ENCODE results near the gene OR1J1.

The OR1J1 gene, protein sequence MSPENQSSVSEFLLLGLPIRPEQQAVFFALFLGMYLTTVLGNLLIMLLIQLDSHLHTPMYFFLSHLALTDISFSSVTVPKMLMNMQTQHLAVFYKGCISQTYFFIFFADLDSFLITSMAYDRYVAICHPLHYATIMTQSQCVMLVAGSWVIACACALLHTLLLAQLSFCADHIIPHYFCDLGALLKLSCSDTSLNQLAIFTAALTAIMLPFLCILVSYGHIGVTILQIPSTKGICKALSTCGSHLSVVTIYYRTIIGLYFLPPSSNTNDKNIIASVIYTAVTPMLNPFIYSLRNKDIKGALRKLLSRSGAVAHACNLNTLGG

DNA sequence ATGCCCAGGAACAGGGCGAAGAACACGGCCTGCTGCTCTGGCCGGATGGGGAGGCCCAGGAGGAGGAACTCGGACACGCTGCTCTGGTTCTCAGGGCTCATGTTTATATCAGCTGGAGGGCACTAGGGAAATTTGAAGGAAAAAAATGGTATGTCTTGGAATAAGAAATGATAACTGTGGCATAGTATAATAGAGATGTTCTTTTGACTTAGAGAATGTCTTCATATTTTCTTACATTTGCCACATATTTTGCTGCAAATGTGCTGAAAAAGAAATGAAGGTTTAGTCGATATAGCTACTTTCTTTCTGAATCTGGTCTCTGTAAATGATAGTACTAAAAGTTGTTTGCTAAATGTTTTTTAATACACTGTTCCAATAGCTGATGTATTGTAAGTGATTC, at the start of gene OR1J1:
TSS of gene OR1J1 (minus strand) at position 101 of the 400 bp plus-strand sequence. CDS start at position 101, 0 bp downstream.
- no peak for DNase-seq

DNA sequence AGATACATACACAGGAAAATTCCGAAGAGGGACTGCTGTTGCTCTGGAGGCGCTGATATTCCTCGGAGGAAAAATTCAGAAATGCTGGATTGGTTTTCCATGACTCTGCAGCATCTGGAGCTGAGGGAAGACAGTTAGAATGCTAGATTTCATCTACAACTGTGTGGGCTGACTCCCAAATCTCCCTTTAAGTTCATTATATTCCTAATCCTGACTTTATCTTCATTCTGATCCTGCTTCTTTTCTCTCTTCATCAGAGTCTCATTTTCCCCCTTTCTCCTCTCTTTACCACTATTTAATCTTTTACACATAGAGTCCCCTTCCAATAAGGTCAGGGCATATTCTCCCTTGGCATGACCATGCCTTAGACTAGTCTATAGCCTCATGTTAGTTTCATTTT, 49.5 kb upstream of the OR1J1 start, which contains the start of gene OR1N1:
TSS of gene OR1N1 (minus strand) at position 101 of the 400 bp plus-strand sequence. CDS start at position 101, 0 bp downstream.
- no peak for DNase-seq

DNA sequence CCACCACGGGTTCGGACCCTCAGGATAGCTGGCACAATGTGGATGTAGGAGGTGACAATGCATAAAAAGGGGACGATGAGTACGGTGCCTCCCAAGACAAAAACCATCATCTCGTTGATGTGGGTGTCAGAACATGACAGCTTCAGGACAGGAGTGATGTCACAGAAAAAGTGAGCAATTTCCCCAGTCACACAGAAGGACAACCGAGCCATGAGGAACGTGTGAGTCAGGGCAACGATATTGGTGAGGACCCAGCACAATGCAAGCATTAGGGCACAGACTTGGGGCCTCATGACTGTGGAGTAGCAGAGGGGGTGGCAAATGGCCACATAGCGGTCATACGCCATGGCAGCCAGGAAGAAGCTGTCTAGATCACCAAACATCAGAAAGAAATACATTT, 48.9 kb upstream of the OR1J1 start:
- DNase-seq: no peak

DNA sequence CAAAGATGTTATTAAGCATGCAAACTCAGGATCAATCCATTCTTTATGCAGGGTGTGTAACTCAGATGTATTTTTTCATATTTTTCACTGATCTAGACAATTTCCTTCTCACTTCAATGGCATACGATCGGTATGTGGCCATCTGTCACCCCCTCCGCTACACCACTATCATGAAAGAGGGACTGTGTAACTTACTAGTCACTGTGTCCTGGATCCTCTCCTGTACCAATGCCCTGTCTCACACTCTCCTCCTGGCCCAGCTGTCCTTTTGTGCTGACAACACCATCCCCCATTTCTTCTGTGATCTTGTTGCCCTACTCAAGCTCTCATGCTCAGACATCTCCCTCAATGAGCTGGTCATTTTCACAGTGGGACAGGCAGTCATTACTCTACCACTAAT, 41.6 kb upstream of the OR1J1 start:
- no peak for DNase-seq

DNA sequence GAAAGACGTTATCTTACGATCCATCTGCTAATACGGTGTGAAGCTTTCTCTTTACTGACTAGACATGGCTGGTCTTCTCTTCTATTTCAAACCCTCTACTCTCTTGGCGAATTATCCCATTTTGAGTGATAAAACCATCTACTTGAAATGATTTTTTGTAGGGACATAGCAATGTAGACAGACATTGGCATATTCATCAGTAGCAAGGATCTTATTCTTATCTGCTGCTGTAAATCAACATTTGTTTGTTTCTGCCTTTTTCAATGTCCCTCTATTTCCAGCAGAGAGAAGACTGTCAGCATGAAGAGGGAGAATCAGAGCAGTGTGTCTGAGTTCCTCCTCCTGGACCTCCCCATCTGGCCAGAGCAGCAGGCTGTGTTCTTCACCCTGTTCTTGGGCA, 41.1 kb upstream of the OR1J1 start, which contains the start of gene OR1J4:
TSS of gene OR1J4 (plus strand) at position 301 of the 400 bp plus-strand sequence. CDS start at position 301, 0 bp downstream.
- DNase-seq: no peak

DNA sequence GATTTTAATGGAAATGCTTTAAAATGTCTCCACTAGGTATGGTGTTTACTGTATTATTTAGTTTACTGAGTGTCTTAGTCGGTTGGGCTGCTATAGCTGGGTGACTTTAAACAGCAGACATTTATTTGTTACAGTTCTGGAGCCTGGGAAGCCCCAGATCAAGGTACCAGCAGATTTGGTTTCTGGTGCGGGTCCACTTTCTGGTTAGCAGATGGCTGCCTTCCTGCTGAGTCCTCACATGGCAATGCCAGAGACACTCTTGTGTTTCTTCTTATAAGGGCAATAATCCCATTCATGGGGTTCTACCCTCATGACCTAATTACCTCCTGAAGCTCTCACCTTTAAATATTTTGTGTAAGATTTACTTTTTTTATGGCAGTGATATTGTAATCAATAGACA, 40.5 kb upstream of the OR1J1 start:
- no peak for DNase-seq

DNA sequence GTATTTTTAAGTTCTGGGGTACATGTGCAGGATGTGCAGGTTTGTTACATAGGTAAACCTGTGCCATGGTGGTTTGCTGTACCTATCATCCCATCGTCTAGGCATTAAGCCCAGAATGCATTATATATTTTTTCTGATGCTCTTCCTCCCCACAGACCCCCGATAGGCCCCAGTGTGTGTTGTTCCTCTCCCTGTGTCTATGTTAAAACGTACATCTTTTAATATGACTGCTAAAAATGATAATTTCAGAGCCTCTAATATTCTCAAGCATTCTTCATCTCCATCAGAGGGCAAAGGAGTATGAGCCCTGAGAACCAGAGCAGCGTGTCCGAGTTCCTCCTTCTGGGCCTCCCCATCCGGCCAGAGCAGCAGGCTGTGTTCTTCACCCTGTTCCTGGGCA, 32.8 kb upstream of the OR1J1 start, which contains the start of gene OR1J2:
TSS of gene OR1J2 (plus strand) at position 301 of the 400 bp plus-strand sequence. CDS start at position 301, 0 bp downstream.
- no peak for DNase-seq

DNA sequence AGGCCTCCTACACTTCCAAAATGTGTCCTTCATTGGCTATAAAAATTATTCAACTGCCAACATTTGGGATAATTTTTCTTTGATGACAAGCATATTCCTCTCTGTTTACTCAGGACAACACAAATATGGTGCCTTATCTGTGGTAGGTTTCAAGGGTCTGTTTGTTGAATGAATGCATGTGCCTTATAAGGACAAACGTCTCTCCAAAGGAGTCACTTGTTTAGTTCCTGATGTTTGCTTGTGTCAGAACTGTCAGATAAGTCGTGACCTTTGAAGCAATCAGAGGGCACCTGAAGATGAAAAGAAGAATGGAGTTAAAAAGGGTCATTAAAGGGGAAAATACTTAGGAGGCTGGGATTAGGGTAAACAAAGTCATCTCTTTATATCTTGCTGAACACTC, 29.2 kb upstream of the OR1J1 start:
- no peak for DNase-seq

DNA sequence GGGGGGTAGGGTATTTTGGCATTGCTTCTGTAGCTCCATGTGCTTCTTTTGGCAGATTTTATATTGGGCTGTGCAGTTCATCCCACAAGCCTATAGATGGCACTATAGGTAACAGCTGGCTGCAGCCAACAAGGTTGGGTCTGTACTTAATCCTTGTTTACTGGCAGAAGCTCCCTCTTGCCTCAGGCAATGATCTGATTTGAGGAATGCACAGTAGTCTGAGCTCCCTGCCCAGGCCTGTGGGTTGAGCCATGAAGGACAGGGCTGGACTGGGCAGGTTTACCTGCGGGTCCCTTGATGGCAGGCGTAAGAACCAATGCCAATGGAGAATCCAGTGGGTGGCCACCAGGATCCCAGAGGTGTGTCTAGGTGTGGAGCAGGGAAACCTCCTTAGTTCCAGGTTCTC, 21.2 kb upstream of the OR1J1 start:
- DNase-seq: peak; percentile 13

DNA sequence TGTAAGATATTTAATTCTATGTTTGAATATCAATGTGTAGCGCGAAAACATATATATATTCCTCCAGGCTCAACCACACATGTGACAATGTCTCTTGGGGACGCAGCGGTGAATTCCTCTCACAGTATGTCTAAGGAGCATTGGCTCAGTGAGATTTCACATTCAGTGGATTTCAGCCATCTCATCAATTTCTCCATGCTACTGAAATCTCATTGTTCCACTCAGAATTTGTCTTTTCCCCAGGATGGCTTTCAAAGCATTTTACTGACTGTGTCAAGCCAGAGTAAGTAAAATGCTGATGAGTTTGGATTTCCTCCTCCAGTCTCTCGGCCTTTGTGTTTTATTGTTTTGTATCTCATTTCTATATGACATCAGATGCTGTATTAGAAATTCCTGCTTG, 1.3 kb upstream of the OR1J1 start:
- no peak for DNase-seq

DNA sequence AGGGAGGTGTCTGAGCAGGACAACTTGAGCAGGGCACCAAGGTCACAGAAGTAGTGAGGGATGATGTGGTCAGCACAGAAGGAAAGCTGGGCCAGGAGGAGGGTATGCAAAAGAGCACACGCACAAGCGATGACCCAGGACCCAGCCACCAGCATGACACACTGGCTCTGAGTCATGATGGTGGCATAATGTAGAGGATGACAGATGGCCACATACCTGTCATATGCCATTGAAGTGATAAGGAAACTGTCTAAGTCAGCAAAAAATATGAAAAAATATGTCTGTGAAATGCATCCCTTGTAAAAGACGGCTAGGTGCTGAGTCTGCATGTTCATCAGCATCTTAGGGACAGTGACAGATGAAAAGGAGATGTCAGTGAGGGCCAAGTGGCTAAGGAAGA, 380 bp downstream of the OR1J1 start:
- DNase-seq: no peak

DNA sequence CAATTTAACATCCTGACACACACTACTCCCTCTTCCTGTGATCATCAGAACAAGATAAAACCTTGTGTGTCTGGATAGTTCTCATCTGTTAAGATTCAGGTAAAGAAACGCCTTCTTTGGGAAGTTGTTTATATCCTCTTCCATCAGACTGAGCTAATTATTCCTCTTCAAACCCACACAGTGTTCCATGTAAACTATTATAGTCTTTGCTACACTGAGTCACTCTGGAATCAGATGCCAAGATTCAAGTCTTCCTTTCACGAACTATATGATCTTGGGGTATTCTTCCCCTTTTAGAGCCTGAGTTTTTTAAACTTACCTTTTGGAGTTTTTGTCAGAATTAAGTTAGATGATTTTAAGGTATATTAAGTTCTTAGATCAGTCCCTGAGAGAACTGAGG, 2.0 kb downstream of the OR1J1 start:
- no peak for DNase-seq

DNA sequence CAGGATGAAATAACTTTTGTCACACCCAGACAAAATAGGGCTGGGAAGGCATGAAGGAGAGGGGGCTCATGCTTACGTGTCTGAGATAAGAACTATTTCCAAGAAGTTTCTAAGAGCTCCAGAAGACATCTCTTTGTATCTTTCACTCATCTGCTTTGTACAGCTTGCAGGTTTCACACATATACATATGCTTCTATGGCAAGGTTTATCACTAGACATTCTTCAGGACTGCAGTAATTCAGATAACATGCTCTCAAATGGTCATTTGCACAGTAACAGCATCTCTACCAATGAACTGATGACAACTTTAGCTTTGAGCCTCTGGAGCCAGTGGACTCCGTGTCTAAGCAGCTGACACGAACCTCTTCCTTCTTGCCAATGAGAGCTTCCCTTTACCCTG, 3.2 kb downstream of the OR1J1 start:
- no peak for DNase-seq

DNA sequence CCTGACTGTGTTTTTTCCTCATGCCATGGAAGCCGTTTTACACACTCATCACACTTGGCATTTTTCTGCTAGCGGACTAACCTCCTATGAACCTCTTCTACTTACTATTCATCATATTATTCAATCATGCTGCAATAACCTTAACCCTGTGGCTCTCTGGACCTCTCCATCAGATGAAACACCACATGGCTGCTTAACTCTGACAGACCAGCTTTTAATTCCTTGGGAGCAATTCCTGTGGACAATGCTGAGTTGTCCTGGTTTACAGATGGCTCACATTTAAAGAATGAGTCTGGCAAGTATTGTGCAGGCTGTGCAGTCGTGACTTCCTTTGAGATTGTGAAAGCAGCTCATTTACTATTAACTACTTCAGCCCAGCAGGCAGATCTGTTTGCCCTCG, 9.0 kb downstream of the OR1J1 start:
- DNase-seq: peak; percentile 7

DNA sequence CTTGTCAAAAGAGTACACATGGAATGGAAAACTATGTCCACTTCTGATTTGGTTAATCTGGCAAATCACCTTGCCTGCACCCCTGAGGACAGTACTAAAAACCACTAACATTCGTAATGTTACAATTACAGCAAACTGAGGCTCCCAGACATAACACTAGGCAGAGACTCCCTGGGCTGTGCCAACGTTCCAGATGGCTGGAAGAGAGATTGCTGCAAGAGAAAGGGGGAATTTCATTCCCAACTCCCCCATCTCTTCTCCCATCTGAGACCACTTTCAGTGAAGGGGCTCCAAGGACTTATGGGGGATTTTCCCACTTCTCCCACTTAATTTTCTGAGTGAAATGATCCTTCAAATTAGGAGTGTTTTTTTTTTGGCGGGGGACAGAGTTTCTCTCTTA, 11.3 kb downstream of the OR1J1 start:
- DNase-seq: no peak

DNA sequence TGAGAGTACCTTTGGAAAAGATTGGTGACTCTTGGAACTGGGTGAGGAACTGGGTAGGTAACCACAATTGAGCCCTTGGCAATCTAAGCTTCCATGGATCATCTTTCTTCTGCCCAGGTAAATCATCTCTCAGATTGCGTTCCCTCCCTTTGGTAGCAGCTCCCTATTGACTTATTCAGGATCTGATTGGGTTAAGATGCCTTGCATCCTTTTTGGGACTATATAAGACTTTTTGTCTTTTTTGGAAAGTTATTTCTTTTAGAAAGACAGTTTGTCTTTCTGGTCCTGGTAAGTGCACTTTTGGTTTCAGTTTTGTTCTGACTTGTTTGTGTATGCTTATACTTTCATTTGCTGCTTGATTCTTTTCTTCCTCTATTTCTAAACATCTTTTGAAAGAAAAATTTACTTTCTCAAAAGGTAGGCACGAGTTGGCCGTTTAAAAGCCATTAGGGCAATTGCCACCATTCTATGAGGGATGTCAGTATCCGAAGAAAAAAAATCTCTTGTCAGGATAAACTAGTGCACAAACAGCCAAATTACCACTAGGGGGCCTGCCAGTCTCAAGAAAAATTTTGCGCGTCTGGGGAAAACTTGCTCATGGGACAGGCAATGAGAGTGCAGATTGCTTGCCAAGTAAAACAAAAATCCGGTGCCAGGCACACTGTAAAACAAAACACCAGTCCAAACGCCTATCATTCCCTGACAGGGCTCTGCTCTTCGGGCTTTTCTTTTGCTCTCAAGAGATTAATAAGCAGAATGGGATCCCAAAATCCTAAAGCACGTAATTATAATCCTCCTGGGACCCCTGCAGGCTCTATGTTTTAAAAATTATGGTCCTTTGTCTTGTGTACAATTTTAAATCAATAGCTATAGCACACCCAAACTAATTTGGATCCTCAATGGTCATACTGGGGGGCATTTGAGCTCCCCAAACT, 12.8 kb downstream of the OR1J1 start:
- DNase-seq: peak; percentile 78

DNA sequence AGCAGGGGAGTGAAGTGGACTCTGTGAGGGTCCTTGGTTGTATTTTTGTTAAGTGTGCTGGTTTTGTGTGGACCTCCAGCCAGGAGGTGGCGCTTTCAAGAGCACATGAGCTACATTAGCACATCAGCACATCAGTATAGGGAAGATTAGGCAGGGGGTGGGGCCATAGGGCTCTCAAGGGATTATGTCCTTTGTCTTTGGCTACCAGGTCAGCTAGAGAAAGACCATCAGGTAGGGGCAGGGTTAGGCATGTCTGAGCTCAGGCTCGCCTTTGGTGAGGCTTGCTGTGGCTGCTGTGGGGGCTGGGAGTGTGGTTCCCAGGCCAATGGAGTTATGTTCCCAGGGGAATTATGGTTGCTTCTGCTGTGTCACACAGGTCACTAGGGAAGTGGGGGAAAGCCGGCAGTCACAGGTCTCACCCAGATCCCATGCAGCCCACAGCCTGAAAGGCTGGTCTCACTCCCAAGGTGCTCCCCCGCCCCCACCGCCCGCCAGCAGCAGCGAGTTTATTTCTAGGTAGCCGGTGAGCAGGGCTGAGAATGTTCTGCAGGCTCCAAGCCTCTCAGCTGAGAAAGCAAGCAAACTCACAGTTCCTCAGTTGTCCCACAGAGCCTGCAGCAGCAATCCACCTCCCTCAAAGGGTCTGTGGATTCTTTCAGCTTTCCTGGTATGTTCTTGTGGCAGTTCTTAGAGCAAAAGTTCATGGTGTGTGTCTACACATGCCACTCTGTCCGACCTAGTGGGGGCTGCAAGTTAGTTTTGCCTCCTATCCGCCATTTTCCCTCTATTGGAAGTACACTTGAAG, 13.7 kb downstream of the OR1J1 start:
- no peak for DNase-seq

DNA sequence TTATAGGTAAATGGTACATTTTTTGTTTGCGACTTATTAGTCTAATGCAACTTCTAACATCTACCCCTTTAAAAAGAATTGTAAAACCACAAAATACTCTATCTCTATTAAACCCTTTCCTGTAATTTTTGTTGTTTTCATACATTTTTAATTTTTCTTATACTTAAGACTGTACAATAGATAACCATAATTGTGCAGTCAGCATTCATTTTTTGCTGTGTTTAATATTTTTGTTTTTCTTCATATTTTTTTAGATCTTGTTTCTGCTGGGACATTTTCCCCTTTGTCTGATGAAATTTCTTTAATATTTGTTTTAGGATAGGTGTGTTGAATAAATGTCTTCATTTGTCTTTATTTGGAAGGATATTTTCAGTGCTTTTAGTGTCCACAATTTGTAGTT, 19.9 kb downstream of the OR1J1 start:
- no peak for DNase-seq

DNA sequence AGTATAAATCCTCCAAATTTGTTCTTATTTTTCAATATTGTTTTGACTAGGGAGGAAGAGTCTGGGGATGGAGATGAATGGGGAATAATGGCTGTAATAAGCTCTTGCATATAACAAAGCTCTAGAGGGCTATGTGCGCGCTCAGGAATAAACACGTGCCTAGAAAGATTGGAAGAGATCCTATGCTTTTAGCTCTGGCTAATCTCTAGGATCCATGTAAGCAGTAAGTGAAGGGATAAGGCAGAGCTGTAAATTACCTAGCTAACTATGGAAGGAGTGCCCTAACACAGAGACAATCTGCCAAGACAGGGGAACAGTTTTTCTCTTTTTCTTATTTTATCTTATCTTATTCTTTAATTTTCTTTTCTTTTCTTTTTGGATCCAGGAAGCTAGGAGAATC, 21.6 kb downstream of the OR1J1 start:
- no peak for DNase-seq

DNA sequence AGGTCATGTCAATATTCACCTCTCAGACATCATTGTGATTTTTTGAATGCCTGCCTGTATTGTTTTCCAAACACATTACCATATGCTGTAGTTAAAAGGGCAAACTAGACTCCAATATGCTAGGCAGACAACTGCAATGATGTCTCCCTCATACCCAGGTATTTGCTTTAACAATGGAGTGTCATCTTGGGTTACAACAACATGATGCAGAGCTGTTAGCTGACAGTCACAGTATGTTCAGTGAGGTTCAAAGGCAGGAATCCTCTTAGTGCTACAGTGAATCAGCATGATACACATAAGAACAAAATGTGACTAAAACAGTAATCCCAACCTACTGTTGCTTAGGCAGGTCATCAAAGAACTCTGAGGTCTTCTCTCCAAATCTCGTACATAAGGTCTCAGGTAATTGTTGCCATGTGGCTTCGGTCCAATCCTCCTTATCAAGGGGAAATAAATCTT, 24.0 kb downstream of the OR1J1 start:
- DNase-seq: no peak

DNA sequence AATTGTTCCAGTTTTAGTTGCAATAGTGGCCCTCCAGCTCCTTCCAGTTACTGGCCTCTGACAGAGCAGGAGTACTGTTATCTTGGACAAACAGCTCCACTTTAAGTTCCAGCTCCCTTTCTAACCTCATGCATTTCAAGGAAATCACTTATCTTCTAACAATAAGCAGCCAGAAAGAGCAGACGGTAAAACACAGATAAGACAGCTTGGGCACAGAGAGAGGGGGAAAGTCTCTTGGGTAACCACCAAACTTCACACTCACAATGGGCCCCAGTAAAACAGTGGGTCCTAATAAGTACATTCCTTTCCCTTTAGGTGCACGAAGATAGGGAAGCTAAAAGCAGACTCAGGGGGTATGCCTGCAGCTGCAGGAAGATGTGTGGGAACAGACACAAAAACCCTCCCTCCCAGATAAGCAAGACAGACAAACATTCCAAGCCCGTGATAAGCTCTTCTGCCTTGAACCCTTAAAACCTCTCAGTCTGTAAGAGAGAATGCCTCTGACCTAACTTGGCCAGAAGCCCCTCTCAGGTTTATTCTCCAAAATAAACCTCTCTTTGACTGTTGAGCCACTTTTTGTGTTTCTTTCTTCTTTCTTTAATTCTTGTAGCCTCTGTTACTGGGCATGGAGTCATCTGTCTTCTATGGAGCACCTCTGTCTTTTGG, 30.8 kb downstream of the OR1J1 start:
- no peak for DNase-seq

DNA sequence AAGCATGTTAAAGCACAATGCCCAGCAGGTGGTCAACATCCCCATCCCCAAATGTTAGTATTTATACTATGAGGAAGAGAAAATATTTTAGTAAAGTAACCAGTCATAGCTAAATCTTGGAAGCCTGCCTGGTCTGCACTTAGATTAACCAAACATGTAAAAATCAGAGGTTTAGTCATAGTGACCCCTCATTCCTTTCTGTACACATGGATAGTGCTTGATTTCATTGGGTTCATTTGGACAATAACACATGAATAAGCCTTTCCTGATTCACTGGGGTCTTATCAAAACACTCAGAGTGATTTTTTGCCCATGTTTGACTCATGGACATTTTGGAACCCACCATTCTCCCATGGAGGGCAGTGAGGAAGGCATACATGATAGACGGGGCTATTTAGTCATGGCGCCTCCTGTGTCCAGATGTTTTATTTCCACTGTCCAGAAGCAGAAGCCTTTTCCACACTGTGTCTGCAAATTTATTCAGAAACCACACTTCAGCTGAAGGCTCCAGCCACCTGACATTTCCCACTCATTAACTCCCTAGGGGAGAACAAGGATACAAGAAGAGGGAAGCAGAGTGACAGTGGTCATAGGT, 32.5 kb downstream of the OR1J1 start:
- peak; percentile 73 for DNase-seq
